SKM-1 (cell line): ENCODE measurements around the gene TDRD6.
A peak's percentile ranks its signal among the peaks of the same experiment; 100 is the strongest.

Experiments used
- DNase-seq: peaks from one replicate; lab custom pipeline; 2025; ENCODE audit not compliant: unreplicated experiment; lab: John Stamatoyannopoulos, UW

TDRD6 gene

DNA sequence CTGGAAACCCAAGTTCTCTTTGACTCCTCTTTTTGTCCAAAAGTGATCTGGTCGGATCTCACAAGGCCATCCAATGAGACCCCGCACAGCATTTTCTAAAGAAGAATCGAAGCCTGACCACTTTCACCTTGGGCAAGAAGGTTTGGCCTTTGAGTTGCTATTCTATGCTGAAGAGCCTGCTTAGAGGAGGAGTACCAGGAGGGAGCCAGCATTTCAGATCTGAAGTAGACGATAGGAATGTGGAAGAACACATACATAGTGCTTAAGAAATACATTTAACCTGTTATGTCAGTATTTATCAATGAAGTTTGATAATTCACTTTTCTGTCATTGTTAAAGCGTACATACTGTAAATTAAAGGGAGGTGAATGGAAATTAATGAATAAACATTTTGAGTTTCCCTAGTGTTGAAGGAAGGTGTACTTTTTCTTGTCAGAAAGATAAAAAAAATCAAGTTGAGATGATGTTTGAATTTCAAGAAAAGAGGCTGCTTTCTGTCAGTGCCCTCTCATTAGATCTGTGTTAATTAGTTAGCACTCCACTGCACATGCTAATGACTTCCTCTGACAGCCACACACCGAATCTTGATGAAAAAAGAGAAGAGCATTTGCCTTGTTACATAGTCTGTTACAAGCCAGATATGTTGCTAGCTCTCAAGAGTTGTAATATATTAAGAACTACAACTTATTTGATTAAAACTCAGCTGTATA lies 10.9 kb upstream of the TDRD6 start:
- no peak for DNase-seq

DNA sequence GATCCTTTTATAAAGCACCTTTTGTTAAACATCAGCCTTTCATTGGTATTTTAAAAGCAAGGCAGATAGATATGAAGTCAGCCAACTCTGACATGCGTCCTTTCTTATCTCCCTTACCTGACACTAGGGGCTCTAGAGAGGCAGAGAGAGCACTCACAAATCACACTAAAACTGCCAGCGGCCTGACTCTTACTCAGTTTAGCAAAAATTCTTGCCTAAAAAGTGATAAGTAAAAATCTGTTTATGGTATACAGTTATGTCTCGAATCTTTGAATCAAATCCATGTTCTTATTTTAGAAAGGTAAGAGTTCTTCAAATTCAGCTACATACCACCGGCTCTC lies 10.4 kb upstream of the TDRD6 start:
- DNase-seq: no peak

DNA sequence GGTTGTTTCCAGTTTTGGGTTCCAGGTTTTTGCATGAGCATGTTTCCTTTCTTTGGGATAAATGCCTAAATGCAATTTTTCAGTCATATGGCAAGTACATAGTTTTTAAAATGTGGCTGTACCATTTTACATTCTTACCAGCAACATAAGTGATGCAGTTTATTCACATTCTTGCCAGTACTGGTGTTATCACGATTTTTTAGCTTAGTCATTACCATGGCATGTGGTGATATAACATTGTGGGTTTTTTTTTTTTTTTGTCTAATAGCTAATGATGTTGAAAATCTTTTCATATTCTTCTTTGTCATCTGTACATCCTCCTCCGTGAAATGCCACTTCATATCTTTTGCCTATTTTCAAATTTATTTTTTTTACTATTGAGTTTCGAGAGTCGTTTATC lies 2.9 kb upstream of the TDRD6 start:
- DNase-seq: no peak

DNA sequence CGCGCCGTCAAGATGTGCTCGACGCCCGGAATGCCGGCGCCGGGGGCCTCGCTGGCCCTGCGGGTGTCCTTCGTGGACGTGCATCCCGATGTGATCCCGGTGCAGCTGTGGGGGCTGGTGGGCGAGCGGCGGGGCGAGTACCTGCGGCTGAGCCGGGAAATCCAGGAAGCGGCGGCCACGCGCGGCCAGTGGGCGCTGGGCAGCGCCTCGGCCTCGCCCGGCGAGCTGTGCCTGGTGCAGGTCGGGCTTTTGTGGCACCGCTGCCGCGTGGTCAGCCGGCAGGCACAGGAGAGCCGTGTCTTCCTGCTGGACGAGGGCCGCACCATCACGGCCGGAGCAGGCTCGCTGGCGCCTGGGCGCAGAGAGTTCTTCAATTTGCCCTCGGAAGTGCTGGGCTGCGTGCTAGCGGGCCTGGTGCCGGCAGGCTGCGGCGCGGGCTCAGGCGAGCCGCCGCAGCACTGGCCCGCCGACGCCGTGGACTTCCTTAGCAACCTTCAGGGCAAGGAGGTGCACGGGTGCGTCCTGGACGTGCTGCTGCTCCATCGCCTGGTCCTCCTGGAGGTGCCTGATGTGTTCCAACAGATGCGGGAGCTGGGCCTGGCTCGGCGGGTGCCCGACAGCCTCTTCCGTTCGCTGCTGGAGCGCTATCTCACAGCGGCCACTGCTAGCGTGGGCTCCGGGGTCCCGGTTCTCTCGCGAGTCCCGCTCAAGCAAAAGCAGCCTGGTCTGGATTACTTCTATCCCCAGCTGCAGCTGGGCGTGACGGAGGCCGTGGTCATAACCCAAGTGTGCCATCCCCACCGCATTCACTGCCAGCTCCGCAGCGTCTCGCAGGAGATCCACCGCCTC lies 656 bp downstream of the TDRD6 start:
- no peak for DNase-seq

DNA sequence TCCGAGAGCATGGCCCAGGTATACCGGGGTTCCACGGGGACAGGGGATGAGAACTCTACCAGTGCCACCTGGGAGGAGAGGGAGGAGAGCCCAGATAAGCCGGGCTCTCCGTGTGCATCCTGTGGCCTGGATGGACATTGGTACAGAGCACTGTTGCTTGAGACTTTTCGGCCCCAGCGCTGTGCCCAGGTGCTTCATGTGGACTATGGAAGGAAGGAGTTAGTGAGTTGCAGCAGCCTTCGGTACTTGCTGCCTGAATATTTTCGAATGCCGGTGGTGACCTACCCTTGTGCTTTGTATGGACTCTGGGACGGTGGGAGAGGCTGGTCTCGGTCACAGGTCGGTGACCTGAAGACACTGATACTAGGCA lies 1.3 kb downstream of the TDRD6 start:
- no peak for DNase-seq

DNA sequence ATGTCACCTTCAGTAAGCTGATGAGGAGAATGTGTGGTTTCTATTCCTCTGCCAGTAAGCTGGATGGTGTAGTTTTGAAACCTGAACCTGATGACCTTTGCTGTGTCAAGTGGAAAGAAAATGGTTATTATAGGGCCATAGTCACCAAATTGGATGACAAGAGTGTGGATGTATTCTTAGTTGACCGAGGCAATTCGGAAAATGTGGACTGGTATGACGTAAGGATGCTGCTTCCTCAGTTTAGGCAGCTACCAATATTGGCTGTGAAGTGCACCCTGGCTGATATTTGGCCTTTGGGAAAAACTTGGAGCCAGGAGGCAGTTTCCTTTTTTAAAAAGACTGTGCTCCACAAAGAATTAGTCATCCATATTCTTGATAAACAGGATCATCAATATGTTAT lies 2.0 kb downstream of the TDRD6 start:
- no peak for DNase-seq

DNA sequence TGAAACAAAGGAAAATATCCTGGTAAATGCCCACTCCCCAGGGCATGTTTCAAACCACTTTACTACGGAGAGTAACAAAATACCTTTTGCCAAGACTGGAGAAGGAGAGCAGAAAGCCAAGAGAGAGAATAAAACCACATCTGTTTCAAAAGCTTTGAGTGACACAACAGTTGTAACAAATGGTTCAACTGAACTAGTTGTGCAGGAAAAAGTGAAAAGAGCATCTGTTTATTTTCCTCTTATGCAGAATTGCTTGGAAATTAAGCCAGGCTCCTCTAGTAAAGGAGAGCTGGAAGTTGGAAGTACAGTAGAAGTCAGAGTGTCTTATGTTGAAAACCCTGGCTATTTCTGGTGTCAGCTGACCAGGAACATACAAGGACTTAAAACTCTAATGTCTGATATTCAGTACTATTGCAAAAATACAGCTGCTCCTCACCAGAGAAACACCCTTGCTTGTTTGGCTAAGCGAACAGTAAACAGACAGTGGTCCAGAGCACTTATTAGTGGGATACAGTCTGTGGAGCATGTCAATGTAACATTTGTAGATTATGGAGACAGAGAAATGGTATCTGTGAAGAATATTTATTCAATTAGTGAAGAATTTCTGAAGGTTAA lies 2.6 kb downstream of the TDRD6 start:
- no peak for DNase-seq

DNA sequence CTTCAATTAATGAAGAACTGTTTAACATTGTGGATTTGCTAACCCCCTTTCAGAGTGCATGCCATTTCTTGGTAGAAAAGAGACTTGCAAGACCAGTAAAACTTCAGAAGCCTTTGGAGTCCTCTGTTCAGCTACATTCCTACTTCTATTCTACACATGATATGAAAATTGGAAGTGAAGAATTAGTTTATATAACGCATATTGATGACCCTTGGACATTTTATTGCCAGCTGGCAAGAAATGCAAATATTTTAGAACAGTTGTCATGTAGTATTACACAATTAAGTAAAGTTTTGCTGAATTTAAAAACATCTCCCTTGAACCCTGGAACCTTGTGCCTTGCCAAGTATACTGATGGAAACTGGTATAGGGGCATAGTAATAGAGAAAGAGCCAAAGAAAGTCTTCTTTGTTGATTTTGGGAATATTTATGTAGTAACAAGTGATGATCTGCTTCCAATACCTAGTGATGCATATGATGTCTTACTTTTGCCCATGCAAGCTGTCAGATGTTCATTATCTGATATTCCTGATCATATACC lies 3.3 kb downstream of the TDRD6 start:
- no peak for DNase-seq

DNA sequence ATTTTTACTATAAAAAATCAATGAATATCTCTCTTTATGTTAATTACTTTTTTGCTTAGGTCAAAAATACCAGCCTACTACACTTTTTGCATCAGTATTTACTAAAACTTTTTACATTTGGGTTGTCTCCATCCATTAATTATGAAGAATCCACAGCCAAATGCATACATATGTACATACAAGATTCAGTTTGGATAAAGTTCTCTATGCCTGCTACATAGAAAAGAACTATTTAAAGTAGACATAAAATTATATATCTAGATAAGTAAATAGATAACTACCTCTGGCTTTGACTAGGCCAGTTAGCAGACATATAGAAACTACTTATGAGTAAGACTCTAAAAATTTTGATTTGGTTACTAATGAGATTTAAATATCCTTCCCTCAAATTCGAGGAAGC lies 12.3 kb downstream of the TDRD6 start:
- DNase-seq: no peak

DNA sequence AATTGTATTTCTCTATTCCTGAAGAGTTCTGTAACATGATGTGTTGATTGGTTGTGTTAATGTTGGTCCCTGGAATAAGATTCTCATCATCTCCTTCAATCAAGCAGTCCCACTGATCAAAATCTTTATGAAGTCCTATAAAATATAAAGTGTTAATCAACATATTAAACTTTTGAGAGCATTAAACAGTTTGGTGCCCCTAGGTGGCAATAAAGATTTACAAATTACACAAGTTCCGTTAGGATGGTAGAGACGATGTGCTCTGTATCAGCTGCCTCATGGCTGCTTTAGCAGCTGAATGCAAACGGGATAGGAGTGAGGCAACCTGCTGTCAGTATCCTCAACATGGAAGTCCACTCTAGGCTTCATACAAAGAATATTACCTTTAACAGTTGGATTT lies 16.9 kb downstream of the TDRD6 start:
- DNase-seq: no peak

DNA sequence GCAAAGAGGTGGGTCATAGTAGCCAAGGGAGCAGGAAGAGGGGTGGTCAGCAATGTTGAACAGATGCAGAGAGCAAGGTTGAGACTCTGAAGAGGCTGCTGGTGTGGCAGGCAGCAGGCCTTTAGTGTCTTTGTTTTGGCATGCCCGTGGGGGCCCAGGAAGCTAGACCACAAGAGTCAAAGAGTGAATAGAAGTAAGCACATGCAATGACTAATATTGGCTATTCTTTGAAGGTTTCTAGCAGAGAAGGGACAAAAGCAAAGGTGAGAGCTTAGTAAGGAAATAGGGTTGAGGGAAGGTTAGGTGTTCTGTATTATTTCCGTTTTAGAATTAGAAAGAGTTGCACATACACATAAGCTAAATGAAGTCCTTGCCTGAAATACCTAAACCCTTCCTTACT lies 18.8 kb downstream of the TDRD6 start:
- DNase-seq: no peak

DNA sequence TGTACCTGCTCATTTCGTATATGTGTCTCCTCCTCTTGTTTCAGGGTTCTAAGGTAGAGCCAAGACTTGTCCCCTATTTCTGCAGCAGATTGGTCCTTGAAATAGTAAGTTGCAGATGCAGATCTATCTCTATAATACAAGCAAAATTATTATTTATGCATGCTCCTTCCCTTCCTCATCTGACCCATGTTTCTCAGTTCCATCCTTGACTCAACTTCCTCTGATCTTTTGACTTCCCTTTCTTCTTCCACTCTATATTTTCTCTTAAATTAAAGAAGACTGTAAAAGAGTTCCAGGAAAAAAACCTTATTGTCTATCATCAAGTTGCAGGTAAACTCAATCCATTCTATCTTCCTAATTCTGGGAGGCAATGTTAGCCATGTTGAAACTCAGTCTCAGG lies 23.8 kb downstream of the TDRD6 start:
- DNase-seq: no peak

DNA sequence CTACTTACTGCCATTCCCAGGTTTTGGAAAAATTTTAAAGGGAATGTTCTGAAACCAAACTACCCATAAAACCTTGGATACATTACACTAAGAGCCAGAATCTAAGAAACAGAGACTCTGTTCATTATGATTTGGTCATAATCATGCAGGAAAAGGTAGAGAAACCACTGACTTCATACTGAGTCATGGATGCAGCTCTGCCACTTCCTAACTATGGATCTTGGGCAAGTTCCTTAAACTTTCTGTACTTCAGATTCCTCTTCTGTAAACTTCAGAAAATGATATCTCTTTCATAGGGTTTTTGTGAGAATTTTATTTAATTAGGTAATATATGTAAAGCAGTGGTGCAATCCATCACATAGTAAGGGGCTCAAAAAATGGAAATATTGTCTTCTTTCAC lies 27.5 kb downstream of the TDRD6 start:
- DNase-seq: no peak

DNA sequence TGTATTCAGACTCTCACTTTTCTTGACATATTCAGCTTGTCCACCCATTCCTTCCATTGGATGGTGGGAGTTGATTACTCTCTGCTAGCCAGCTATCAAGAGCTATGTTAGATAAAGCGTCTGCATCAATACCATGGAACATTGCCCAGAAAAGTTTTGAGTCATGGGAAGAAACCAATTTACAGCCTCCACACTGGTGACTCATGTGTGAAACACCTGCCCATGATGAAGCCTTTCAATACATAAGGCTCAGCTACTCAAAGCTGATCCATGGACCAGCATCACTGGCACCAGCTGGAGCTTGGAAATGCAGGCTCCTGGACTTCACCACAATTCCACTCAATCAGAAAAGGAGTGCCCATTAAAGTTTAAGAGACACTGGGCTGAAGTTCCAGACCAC lies 31.4 kb downstream of the TDRD6 start:
- no peak for DNase-seq

DNA sequence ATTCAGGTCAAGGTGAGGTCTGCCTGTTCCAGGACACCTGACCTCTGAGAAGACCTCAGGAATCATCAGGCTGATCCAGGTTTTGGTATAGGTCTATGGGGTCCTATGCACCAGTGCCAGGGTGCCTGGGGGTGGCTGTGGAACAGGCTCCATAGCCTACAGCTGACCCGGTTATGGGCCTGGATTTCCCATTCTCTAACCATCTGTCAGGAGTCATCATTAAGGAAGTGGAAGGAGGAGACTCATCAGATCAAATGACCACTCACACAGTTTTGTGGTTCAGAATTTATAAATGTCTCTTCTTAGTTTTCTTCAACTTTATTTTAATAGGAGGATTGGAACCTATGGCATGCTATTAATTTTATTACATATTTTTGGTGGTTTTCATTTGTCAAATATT lies 32.7 kb downstream of the TDRD6 start:
- DNase-seq: no peak

DNA sequence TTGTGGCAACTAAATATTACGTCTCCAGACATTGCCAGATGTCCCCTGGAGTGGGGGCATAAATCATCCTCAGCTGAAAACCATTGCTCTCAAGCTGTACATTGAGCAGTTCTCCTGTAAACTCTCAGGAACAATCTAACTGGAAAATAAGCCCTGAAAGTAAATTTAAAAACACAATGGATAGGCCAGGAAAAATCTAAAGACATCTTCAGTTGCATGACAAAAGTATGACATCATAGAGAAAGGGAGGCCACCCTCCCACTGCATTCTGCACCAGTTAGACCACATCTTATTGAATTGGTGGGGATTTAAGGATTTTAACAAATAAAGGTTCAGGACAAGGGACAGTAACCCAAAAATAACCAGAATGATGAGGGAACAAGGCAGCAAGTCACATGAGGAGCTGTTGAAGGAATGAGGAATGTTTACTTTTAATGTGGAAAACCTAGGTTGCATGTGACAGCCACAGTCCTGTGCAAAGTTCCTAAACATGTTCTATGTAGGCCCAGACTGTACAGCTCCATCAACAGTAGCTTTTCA lies 42.2 kb downstream of the TDRD6 start:
- DNase-seq: no peak

DNA sequence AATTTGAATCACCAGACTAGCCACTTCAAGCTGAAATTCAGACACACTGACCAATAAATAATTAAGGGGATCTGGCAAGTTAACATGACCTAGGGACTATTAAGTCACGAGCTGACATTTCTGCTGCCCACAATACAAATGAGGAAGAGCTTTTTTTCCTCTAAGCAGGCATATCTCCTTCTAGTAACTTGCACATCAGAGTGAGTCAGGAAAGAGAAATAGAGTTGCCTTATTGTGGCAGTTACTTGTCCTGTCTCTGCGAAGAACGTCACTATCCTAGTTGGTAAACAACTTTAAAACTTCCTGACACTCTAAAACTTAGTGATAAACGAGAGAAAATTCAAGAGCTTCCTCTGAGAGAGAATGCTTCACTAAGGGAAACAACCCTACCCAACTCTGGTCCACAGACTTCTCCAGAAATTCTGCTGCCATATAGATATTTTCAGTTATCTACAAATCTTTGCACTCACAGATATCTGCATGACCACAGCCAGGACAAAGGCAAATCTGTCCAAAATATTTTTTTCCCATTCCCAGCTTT lies 43.3 kb downstream of the TDRD6 start:
- peak; percentile 50 for DNase-seq

DNA sequence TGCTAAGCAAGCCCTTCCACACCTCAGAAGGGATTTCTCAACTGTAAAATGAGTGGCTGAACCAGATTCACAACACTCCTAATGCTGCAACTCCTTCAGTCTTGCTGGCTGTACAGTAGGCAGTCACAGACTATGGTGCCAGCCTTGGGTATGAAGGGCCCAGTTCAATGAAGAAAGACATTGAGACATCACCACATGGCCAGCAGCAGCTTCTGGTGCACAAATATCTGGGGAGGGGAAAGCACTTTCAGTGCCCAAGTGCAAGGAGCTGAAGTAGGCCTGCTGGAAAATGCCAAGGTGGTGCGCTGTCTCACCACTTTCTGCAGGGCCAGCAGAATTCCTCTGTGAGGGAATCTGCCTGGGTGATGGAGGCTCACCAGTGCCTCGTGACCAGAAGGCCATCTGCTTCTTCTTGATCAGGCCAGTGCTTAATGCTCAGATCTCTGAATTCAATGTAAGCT lies 45.7 kb downstream of the TDRD6 start:
- no peak for DNase-seq

DNA sequence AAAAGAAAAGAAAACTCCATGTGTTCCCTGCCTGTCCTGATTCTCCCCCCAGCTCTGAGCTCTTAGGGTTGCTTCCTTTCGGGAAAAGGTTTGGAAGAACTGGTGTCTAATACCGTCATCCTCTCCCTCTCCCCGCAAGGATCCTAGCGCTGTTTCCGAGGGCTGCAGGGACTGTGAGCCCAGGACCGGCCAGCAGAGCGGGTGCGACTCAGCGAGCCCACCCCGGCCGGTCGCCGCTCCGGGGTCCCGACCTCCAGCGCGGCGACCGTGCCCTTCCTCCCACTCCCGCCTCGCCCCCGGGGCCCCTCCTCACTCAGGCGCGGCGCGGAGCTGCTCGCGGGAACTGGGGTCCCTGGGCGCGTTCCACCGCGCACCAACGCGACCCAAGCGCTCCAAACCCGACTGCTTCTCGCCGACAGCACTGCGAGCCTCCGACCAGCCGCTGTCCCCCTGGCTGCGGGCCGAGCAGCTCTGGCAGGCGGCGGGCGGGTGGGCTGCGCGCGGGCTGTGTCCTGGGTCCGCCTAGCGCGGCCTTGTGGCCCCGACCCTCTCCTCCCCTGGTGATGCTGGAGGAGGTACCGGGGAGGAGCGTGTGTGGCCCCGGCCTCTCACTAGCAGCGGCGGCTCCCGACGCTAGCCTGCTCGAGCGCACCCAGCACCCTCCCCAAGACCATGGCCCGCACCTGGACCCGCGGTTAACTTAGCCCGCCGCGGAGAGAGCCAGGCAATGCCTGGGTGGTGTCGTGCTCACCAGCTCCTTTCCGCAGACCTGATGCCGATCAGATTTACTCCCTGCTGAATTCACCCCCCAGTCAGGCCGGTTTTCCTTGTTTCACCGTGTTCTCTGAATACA lies 47.4 kb downstream of the TDRD6 start, which contains the start of gene PLA2G7:
PLA2G7 (minus strand) TSS at position 509 of the 853 bp plus-strand sequence. CDS start 12,484 bp downstream, outside the sequence.
- DNase-seq: no peak

DNA sequence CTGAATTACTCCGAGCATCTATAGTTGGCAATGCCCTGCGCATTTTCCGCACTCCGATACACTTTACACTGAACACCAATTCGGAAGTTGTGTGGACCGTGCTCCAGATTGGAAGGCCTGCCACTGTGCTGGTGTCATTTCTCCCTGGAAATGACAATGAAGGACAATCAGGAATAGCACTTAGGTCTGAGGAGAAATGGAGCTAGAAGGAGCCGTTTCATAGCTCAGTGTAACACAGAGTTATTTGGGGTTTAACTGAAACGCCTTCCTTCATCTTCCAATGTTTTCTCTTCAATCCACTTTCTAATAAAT lies 48.0 kb downstream of the TDRD6 start:
- DNase-seq: no peak

DNA sequence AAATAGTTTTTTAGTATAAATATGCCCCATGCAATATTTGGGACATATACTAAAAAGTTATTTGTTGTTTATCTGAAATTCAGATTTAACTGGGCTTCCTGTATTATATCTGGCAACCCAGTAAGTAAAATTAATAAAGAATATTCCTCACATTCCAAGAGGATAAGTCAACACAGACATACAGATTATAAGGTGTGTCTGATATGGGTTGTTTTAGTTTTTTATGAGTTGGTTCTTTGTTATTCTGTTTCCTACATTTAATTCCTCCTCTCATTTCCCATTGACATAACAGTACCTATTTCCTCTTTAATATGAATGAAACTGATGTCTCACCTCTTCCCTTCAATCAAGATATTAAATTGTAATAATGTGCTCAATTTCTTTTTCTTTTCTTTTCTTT lies 49.2 kb downstream of the TDRD6 start:
- no peak for DNase-seq
